HG03558 (cell line): Measurements from ENCODE around the gene COL3A1.

Experiments
- ATAC-seq: cut with Tn5 transposase; IDR thresholded peaks from one replicate; pipeline ENCODE4 v1.9.1; 2021; ENCODE audit warnings: moderate number of reproducible peaks; ENCODE audit not compliant: unreplicated experiment; ENCODE audit errors: extremely low read depth

The COL3A1 gene

DNA sequence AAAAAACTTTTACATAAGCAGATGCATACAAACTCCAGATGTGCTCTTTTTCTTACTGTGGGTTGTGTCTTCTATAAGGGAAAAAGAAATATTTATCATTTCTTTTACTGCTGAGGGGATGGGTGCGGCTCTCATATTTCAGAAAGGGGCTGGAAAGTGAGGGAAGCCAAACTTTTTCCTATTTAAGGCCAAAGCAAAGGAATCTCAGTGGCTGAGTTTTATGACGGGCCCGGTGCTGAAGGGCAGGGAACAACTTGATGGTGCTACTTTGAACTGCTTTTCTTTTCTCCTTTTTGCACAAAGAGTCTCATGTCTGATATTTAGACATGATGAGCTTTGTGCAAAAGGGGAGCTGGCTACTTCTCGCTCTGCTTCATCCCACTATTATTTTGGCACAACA is at the start of gene COL3A1:
Gene COL3A1, plus strand, starts transcription at position 210 of the 400 bp plus-strand sequence. Its CDS starts 117 bp downstream, at position 327.
- no peak for ATAC-seq

GRCh38 chr2:188928643-188929042 is 45.5 kb upstream of the COL3A1 start:
- ATAC-seq = no peak

DNA sequence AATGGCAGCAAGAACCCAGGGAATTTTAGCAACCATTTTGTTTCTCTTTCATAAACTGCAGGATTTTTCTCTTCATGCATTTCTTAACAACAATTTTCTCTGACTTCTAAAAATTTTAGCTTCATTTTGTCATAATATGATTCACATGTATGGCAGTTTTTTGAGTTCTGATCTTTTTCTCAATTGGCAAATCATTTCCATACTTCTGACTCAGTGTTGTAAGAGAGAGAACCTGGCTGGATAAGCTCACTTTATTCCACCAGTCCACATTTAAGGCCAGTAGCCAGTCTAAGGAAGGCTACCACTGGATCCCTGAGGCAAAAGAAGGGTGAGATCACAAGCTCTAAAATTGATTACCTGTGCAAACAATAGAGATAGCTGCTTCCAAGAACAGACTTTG is 42.8 kb upstream of the COL3A1 start:
- ATAC-seq = no peak

DNA sequence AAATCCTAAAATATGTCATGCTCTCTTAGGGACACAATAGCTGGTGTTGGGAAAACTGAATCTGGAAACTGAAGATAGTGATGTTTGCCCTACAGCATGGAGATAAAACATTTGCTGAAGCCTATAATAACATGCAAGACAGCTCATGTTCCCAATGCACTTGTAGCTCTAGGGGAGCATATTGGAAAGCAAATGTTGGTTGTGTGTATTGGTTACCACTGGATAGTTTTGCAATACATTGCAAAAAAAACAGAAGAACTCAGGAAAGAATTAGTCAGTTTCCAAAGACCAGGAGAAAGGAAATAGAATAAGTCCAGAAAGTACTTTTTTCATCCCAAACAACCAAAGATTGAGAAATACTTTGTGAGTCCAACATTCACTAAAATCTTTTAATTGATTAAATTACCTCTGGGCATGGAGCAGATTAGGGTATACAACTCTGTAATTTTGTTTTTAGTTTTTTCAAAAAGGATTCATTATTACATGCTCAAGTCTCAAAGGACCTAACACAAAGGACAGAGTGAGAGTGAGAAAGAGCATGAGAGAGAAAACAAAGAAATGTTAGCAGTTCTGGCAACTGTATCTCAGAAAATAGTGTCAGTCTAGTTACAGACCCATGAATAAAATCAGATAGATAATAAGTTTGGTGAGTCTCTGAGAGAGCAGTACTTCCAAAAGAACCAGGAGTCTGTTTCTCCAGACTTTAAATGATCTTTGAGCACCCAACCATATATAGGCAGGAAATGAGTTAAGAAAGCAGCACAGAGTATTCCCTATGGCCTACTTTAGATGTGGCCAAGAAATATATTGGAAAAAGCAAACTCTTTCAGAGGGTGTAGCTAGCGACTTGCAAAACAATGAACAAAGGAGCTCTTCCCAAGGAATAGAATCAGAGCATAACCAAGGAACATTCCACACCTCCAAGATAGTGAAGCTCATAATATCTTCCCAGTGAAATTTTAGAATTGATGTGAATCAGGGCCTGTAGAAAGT is 36.6 kb upstream of the COL3A1 start:
- no peak for ATAC-seq

- ATAC-seq = no peak
Observed at GRCh38 chr2:188940171-188940570, 34.0 kb upstream of the COL3A1 start.

- ATAC-seq = no peak
Observed at GRCh38 chr2:188944442-188944841, 29.7 kb upstream of the COL3A1 start.

DNA sequence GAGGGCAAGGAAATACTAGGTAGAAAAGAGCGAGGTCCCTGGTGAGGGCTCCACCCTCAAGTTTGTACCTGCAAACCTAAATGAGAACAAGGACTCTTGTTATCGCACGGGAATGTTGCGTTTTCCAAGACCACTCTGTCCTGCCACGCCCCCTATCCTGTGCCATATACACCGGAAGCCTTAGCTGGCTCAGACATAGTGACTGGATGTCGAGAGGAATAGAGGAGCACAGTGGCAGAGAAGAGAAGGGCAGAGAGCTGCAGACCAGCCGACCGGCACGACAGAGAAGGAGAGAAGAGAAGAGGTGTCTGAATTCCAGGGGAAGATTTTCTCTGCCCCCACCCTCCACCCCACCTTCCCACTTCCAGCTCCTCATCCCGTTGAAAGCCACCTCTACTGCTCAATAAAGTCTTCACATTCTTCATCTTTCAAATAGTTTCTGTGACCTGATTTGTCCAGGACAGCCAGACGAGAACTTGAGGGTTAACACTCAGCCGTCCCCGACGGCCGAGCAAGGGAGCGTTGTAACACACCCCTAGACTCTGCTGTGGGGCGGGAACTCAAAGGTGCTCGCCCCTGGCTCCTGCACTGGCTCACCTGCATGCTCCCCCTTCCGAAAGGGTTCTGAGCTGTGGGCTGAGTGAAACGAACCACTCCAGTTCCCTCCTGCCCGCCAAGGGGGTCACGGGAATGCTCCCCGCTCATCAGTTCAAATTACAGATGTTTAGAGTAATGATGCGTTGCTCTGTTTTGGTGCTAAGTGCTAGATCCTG is 24.9 kb upstream of the COL3A1 start:
- ATAC-seq = no peak

- ATAC-seq = no peak
Observed at GRCh38 chr2:188952901-188953300, 21.3 kb upstream of the COL3A1 start.

- no peak for ATAC-seq
Observed at GRCh38 chr2:188956290-188956689, 17.9 kb upstream of the COL3A1 start.

DNA sequence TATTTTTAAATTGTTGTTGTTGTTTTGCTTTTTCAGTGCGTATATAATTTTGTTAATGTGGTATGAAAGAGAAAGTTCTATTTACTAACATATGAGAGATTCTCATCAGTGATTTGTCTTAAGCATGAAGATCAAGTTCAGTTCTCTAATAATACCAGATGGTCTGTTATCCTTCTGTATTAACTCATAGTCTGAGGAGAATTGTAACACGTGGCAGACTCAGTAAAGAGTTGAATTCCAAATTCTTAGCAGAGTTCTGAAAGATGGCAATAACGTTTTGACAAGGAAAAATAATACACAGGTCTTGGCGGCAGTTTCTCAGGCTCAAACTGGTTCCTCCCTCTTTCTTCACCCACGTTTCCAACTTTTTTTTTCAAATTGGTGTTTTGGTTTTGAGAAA is 17.2 kb upstream of the COL3A1 start:
- ATAC-seq = no peak

DNA sequence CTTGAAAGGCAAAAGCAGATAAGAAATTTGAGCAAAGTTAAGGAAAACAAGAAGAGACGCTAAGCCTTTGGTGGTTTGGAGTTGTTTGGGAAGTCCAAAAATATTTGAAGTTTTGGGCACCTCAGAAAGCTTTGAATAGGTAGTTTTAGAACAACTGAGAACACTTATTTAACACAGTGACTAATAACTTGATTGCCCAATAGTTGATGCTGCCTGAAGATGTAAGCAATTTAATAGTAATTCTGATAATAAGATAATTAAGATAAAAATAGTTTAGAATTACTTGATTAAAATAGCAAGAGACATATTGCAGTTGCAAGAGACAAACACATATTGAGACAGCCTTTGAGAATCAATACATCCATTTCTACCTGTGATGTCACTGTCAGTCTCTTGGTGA is 16.5 kb upstream of the COL3A1 start:
- ATAC-seq = no peak

DNA sequence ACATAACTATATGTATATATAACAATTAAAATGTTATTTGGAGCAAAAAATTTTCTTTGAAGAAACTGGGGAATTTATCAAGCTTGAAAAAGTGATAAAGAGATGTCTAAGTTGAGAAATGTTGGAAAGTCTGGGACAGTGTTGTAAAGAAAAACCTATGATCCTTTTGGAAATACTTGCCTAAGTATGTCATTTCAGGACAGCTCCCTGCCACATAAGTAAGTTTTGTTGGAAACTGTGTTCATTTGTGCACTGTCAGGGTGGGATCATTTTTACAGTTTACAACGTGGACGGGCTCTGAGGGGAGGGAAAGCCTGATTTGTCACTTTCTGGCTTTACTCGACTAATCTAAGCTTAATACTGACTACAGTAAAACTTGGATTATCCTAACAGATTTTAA is 10.4 kb upstream of the COL3A1 start:
- ATAC-seq = no peak

DNA sequence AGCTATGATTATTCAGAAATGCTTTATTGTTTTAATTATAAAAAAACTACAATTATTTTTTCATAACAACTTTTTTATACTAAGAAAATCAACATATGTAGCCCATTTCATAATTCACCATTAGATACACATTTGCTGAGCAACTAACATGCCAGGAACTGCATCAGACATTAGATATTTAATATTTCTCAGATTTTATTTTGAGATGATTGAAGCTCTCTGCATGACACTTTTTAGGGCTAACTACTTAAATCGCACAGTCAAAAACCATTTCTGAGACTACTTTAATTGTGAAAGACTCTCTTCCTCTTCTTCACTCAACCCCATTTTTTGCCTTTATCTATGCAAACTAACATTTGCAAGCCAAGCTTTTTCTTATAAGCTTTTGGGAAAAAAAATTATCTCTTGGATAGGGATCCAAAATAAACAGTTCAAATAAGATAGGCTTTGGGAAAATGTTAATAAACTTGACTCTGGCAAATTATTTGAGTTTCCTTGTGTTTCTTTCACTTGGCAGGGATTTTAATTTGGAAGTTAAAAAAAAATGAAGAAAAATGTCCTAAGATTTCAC is 9.1 kb upstream of the COL3A1 start:
- ATAC-seq = no peak

DNA sequence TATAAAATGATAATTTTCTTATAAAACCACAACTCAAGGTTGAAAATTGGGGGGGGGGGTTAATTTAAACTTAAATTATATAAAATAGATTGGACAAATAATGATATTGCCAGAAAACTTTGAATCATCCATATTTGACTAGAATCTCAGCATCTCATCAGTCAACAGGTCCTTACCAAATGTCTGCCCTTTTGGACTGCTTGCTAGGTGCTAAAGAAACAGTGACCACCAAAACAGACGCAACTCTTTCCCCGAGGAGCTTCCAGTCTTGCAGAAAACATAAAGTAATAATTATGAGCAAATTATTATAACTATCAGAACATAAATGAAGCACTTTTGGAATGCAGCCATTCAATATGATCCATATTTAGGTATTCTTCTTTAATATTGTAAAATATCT is 8.6 kb upstream of the COL3A1 start:
- no peak for ATAC-seq

- ATAC-seq = no peak
Observed at GRCh38 chr2:188966079-188966571, 8.0 kb upstream of the COL3A1 start.

- no peak for ATAC-seq
Observed at GRCh38 chr2:188966728-188967440, 7.3 kb upstream of the COL3A1 start.

GRCh38 chr2:188969236-188969635 is 4.9 kb upstream of the COL3A1 start:
- ATAC-seq = no peak

GRCh38 chr2:188969651-188970050 is 4.5 kb upstream of the COL3A1 start:
- no peak for ATAC-seq

DNA sequence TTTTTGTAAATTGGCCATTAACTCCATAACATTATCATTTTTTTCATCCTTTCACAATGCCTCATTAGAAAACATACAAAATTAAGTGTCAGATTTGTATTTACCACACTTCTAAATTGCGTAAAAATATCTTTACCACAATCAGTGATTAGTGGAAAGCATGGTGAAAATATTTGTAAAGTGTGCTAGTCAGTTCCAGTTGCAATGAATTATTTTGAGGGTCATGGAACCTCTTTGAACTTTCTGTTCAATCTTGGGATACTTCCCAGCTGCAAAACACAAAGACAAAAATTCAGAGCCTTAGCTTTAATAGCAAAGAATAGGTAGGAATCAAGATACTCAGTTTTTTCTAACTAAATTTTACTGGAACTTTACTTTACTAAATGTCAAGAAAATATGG is 4.0 kb upstream of the COL3A1 start:
- no peak for ATAC-seq

DNA sequence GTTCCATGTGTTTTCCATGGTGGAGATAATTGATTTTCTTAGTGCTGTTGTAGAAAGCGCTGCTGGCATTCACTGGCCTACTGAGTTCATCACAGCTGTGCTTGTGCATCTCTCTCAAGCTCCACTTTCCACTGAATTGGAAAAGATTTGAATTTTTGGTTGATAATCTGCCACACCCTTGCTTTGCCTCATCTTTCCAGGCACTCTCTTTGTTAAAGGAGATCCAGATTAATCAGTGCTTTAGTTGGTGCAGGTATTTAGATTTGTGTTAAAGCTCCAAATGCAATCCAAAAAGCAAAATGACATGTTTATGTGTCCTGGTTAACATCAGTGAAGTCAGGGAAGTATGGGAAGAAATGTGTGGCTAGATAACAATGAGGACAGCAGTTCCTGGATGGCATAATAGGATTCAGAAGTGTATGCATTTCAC is 2.7 kb upstream of the COL3A1 start:
- no peak for ATAC-seq
